ENCODE data around the gene CLCN4. TPM values are rescaled to one million over a fixed set of nuclear protein-coding genes. Genes with fewer than 3 reads are reported as not detected.

CLCN4 gene
- total and polyA plus RNA-seq, 2 of the 8 experiments (the other 6 are each of a cell fraction or from before 2014, with no cell fraction given), result 3.3 to 11.2 TPM

DNA sequence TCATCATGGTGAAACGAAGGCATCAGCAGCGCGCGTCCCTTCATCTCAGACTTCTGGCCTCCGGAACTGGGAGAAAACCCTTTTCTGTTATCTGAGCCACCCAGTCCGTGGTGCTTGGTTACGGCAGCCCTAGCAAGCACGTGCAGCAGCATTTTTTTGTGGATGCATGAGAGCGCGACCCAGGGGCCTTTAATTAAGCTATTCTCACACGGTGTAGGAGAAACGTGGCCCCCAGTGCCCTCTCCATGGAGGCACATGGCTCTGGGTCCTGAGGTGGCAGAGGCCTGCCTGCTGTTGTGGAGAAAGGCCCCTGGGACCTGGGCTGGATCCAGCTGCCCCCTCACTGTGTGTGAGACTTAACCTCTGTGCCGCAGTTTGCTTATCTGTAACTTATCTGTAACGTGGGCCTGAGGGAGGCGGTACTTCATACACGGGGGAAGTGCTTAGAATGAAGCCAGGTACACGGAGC lies 9.5 kb downstream of the CLCN4 start:
- H3K79me1 ChIP-seq (ENCODE audit: low read depth, low read length), result no peaks in the 10 kb centered on the region; the same call in 1 of the 2 replicates
- no peaks in the 10 kb centered on the region for H3K9me3 ChIP-seq (ENCODE audit: insufficient read depth in 2 of 2, low read depth in 1 of 2, low read length in 1 of 2)
- no peaks in the 10 kb centered on the region for H3K27me3 ChIP-seq (replicated peaks in 1 of 4; ENCODE audit: control insufficient read depth in 3 of 4, extremely low read depth in 1 of 4, insufficient read depth in 3 of 4, low read length in 3 of 4)
- H3K27ac ChIP-seq (ENCODE audit: low read depth, low read length), result no peak overlapping the region
- CTCF ChIA-PET (ENCODE audit: partially characterized antibody), result interaction anchor here (0.9 to 1.6 kb wide), 2 partner anchors 47 to 98 kb away, joined by 4 read pairs; no protein-coding TSS in a partner anchor
- H3K23me2 ChIP-seq (ENCODE audit: low read depth, low read length), result no peaks in the 10 kb centered on the region
- H4K91ac ChIP-seq (replicated peaks; ENCODE audit: insufficient read length, low read length), result no peak overlapping the region
- H2BK5ac ChIP-seq (ENCODE audit: low read depth, low read length), result no peak overlapping the region
- no peak overlapping the region for H2BK12ac ChIP-seq (ENCODE audit: low read depth, low read length)
- no peak overlapping the region for H2AK5ac ChIP-seq (ENCODE audit: low read depth, low read length)
- no peaks in the 10 kb centered on the region for H4K20me1 ChIP-seq (replicated peaks in 1 of 2; ENCODE audit: control insufficient read depth in 1 of 2, insufficient read depth in 2 of 2, low read length in 2 of 2)
- H3K56ac ChIP-seq (replicated peaks; ENCODE audit: insufficient read length, low read depth, low read length), result no peak overlapping the region
- H3K4me3 ChIP-seq (ENCODE audit: extremely low read depth in 1 of 4, insufficient read depth in 2 of 4, low read depth in 3 of 4, low read length in 4 of 4), result no peak overlapping the region
- H2AFZ ChIP-seq (ENCODE audit: low read length), result no peak overlapping the region
- DNase-seq (ENCODE audit: low read depth in 1 of 2, low spot score in 2 of 2), result no peak
- H3K18ac ChIP-seq (ENCODE audit: extremely low read depth, low read length), result no peak overlapping the region
- H3K23ac ChIP-seq (ENCODE audit: insufficient read length), result no peak overlapping the region
- WGBS, 2 experiments (ENCODE audit: extremely low coverage in 1 of 2, insufficient coverage in 1 of 2, insufficient read length in 1 of 2, insufficient replicate concordance in 2 of 2, low coverage in 1 of 2, low lambda C conversion rate in 2 of 2, missing lambda C conversion rate in 1 of 2), result 96% methylated on average over 16 of the region's 17 CpGs; no CpG with 5 or more reads in 1 of the 2 experiments
- H2BK15ac ChIP-seq (ENCODE audit: low read length), result no peak overlapping the region
- POLR2A ChIA-PET (ENCODE audit: partially characterized antibody), result no interaction called here
- no peaks in the 10 kb centered on the region for H3K36me3 ChIP-seq (ENCODE audit: control insufficient read depth in 2 of 4, insufficient read depth in 4 of 4, low read length in 3 of 4)
- H3K79me2 ChIP-seq (ENCODE audit: control insufficient read depth in 1 of 2, insufficient read depth in 2 of 2, low read length in 2 of 2), result no peaks in the 10 kb centered on the region
- H3K14ac ChIP-seq (ENCODE audit: insufficient read length), result no peak overlapping the region
- H2BK120ac ChIP-seq (replicated peaks; ENCODE audit: low read depth, low read length), result no peak overlapping the region
- no peaks in the 10 kb centered on the region for H3K4me1 ChIP-seq (replicated peaks in 1 of 4; ENCODE audit: control insufficient read depth in 3 of 4, insufficient read depth in 4 of 4, low read length in 3 of 4)
- no peak overlapping the region for H2BK20ac ChIP-seq (ENCODE audit: low read length)
- no peak overlapping the region for H3K4ac ChIP-seq (replicated peaks; ENCODE audit: insufficient read length, low read depth, low read length)
- H4K8ac ChIP-seq (ENCODE audit: extremely low read depth, insufficient read depth, low read length), result no peak overlapping the region
- no peak overlapping the region for H3K4me2 ChIP-seq (ENCODE audit: insufficient read depth in 1 of 2, low read depth in 2 of 2, low read length in 2 of 2)
- FAIRE-seq, result no peak
- H4K5ac ChIP-seq (ENCODE audit: insufficient read length, low read depth, low read length), result no peak overlapping the region
- no peak overlapping the region for H3K9ac ChIP-seq (replicated peaks in 1 of 4; ENCODE audit: extremely low read depth in 1 of 4, low read depth in 3 of 4, low read length in 3 of 4)
- TF ChIP-seq GTF2F1 (IDR thresholded peaks at IDR 0.05; ENCODE audit: borderline replicate concordance, low read depth, low read length), result no peak
